ENCODE measurements around the gene CPN2. TPM values are rescaled to one million over a fixed set of nuclear protein-coding genes. Genes with fewer than 3 reads are reported as not detected.

The CPN2 gene
- total RNA-seq, 1 experiment from 2014 or later: 0.09 TPM

- peaks cover 9% of the 10 kb centered on the region; the same call in 1 of the 2 replicates for H3K27me3 Mint-ChIP-seq (ENCODE audit: low read depth)
- CTCF ChIA-PET: no interaction called here
- peaks cover 14% of the 10 kb centered on the region for H3K4me1 Mint-ChIP-seq
- TF ChIP-seq OVOL2 (CRISPR knock-in tag; IDR thresholded peaks at IDR 0.05; ENCODE audit: borderline replicate concordance): no peak
- TF ChIP-seq SMAD3 (CRISPR knock-in tag; IDR thresholded peaks at IDR 0.05; ENCODE audit: borderline replicate concordance): no peak
- no peak for TF ChIP-seq ERG (CRISPR knock-in tag; IDR thresholded peaks at IDR 0.05)
- TF ChIP-seq ZNF219 (CRISPR knock-in tag; IDR thresholded peaks at IDR 0.05; ENCODE audit: borderline replicate concordance): no peak
- no peak for TF ChIP-seq CREM (CRISPR knock-in tag; IDR thresholded peaks at IDR 0.05)
- TF ChIP-seq, protein P1, sequence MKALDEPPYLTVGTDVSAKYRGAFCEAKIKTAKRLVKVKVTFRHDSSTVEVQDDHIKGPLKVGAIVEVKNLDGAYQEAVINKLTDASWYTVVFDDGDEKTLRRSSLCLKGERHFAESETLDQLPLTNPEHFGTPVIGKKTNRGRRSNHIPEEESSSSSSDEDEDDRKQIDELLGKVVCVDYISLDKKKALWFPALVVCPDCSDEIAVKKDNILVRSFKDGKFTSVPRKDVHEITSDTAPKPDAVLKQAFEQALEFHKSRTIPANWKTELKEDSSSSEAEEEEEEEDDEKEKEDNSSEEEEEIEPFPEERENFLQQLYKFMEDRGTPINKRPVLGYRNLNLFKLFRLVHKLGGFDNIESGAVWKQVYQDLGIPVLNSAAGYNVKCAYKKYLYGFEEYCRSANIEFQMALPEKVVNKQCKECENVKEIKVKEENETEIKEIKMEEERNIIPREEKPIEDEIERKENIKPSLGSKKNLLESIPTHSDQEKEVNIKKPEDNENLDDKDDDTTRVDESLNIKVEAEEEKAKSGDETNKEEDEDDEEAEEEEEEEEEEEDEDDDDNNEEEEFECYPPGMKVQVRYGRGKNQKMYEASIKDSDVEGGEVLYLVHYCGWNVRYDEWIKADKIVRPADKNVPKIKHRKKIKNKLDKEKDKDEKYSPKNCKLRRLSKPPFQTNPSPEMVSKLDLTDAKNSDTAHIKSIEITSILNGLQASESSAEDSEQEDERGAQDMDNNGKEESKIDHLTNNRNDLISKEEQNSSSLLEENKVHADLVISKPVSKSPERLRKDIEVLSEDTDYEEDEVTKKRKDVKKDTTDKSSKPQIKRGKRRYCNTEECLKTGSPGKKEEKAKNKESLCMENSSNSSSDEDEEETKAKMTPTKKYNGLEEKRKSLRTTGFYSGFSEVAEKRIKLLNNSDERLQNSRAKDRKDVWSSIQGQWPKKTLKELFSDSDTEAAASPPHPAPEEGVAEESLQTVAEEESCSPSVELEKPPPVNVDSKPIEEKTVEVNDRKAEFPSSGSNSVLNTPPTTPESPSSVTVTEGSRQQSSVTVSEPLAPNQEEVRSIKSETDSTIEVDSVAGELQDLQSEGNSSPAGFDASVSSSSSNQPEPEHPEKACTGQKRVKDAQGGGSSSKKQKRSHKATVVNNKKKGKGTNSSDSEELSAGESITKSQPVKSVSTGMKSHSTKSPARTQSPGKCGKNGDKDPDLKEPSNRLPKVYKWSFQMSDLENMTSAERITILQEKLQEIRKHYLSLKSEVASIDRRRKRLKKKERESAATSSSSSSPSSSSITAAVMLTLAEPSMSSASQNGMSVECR (CRISPR knock-in tag; IDR thresholded peaks at IDR 0.05; ENCODE audit: borderline replicate concordance): no peak
- TF ChIP-seq, protein P2, sequence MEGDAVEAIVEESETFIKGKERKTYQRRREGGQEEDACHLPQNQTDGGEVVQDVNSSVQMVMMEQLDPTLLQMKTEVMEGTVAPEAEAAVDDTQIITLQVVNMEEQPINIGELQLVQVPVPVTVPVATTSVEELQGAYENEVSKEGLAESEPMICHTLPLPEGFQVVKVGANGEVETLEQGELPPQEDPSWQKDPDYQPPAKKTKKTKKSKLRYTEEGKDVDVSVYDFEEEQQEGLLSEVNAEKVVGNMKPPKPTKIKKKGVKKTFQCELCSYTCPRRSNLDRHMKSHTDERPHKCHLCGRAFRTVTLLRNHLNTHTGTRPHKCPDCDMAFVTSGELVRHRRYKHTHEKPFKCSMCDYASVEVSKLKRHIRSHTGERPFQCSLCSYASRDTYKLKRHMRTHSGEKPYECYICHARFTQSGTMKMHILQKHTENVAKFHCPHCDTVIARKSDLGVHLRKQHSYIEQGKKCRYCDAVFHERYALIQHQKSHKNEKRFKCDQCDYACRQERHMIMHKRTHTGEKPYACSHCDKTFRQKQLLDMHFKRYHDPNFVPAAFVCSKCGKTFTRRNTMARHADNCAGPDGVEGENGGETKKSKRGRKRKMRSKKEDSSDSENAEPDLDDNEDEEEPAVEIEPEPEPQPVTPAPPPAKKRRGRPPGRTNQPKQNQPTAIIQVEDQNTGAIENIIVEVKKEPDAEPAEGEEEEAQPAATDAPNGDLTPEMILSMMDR (IDR thresholded peaks at IDR 0.05): no peak
- TF ChIP-seq EMX1 (CRISPR knock-in tag; IDR thresholded peaks at IDR 0.05): no peak
- no peak for TF ChIP-seq ZNF396 (CRISPR knock-in tag; IDR thresholded peaks at IDR 0.05; ENCODE audit: borderline replicate concordance)
- no peak for TF ChIP-seq MYBL2 (CRISPR knock-in tag; IDR thresholded peaks at IDR 0.05)
- TF ChIP-seq FOXP1 (CRISPR knock-in tag; IDR thresholded peaks at IDR 0.05; ENCODE audit: borderline replicate concordance): no peak
- H3K27ac Mint-ChIP-seq: no peak overlapping the region
- ATAC-seq (no peak), DNase-seq (ENCODE audit: low spot score) (no peak)
- no peak overlapping the region for H3K4me3 Mint-ChIP-seq
- POLR2A ChIA-PET: no interaction called here
- peaks cover 9% of the 10 kb centered on the region for H3K36me3 Mint-ChIP-seq
- H3K9me3 Mint-ChIP-seq: peaks cover 23% of the 10 kb centered on the region
Observed at GRCh38 chr3:194390835-194391234, 39.7 kb upstream of the CPN2 start.

GRCh38 chr3:194389269-194389668 lies 38.1 kb upstream of the CPN2 start:
- Mint-ChIP-seq H3K9me3 (peaks cover 23% of the 10 kb centered on the region), H3K4me1 (peaks cover 9% of the 10 kb centered on the region), H3K4me3 (no peak overlapping the region), H3K27ac (no peak overlapping the region), H3K27me3 (ENCODE audit: low read depth) (peaks cover 8% of the 10 kb centered on the region; the same call in 1 of the 2 replicates), H3K36me3 (peaks cover 9% of the 10 kb centered on the region)
- ChIA-PET POLR2A (no interaction called here), CTCF (no interaction called here)
- DNase-seq (ENCODE audit: low spot score) (no peak), ATAC-seq (no peak)
- TF ChIP-seq, protein P3, sequence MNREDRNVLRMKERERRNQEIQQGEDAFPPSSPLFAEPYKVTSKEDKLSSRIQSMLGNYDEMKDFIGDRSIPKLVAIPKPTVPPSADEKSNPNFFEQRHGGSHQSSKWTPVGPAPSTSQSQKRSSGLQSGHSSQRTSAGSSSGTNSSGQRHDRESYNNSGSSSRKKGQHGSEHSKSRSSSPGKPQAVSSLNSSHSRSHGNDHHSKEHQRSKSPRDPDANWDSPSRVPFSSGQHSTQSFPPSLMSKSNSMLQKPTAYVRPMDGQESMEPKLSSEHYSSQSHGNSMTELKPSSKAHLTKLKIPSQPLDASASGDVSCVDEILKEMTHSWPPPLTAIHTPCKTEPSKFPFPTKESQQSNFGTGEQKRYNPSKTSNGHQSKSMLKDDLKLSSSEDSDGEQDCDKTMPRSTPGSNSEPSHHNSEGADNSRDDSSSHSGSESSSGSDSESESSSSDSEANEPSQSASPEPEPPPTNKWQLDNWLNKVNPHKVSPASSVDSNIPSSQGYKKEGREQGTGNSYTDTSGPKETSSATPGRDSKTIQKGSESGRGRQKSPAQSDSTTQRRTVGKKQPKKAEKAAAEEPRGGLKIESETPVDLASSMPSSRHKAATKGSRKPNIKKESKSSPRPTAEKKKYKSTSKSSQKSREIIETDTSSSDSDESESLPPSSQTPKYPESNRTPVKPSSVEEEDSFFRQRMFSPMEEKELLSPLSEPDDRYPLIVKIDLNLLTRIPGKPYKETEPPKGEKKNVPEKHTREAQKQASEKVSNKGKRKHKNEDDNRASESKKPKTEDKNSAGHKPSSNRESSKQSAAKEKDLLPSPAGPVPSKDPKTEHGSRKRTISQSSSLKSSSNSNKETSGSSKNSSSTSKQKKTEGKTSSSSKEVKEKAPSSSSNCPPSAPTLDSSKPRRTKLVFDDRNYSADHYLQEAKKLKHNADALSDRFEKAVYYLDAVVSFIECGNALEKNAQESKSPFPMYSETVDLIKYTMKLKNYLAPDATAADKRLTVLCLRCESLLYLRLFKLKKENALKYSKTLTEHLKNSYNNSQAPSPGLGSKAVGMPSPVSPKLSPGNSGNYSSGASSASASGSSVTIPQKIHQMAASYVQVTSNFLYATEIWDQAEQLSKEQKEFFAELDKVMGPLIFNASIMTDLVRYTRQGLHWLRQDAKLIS (CRISPR knock-in tag; IDR thresholded peaks at IDR 0.05; ENCODE audit: borderline replicate concordance): no peak
- TF ChIP-seq GRHL2 (CRISPR knock-in tag; IDR thresholded peaks at IDR 0.05; ENCODE audit: insufficient replicate concordance, severe bottlenecking): no peak
- TF ChIP-seq RORB (CRISPR knock-in tag; IDR thresholded peaks at IDR 0.05): no peak
- TF ChIP-seq, protein P4, sequence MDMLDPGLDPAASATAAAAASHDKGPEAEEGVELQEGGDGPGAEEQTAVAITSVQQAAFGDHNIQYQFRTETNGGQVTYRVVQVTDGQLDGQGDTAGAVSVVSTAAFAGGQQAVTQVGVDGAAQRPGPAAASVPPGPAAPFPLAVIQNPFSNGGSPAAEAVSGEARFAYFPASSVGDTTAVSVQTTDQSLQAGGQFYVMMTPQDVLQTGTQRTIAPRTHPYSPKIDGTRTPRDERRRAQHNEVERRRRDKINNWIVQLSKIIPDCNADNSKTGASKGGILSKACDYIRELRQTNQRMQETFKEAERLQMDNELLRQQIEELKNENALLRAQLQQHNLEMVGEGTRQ (CRISPR knock-in tag; IDR thresholded peaks at IDR 0.05): no peak
- TF ChIP-seq IRF2 (CRISPR knock-in tag; IDR thresholded peaks at IDR 0.05; ENCODE audit: borderline replicate concordance, low read depth): no peak
- no peak for TF ChIP-seq IRF1 (CRISPR knock-in tag; IDR thresholded peaks at IDR 0.05)
- no peak for TF ChIP-seq CREM (CRISPR knock-in tag; IDR thresholded peaks at IDR 0.05)
- TF ChIP-seq, protein P5, sequence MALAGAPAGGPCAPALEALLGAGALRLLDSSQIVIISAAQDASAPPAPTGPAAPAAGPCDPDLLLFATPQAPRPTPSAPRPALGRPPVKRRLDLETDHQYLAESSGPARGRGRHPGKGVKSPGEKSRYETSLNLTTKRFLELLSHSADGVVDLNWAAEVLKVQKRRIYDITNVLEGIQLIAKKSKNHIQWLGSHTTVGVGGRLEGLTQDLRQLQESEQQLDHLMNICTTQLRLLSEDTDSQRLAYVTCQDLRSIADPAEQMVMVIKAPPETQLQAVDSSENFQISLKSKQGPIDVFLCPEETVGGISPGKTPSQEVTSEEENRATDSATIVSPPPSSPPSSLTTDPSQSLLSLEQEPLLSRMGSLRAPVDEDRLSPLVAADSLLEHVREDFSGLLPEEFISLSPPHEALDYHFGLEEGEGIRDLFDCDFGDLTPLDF (CRISPR knock-in tag; IDR thresholded peaks at IDR 0.05): no peak
- no peak for TF ChIP-seq TEAD1 (CRISPR knock-in tag; IDR thresholded peaks at IDR 0.05)
- TF ChIP-seq ZBTB43 (CRISPR knock-in tag; IDR thresholded peaks at IDR 0.05): no peak

Measured in WTC11 (cell line).